KG1 (cell line): Measurements from ENCODE around the gene DSCAML1.
"Not testable (repeated sequence)": the region's sequence is repeated elsewhere in the genome, so short reads cannot be mapped to it uniquely, and the experiment has no call there.

Source experiments
- DNase-seq: peaks from one replicate; lab custom pipeline; 2025; lab: John Stamatoyannopoulos, UW

The DSCAML1 gene

DNA sequence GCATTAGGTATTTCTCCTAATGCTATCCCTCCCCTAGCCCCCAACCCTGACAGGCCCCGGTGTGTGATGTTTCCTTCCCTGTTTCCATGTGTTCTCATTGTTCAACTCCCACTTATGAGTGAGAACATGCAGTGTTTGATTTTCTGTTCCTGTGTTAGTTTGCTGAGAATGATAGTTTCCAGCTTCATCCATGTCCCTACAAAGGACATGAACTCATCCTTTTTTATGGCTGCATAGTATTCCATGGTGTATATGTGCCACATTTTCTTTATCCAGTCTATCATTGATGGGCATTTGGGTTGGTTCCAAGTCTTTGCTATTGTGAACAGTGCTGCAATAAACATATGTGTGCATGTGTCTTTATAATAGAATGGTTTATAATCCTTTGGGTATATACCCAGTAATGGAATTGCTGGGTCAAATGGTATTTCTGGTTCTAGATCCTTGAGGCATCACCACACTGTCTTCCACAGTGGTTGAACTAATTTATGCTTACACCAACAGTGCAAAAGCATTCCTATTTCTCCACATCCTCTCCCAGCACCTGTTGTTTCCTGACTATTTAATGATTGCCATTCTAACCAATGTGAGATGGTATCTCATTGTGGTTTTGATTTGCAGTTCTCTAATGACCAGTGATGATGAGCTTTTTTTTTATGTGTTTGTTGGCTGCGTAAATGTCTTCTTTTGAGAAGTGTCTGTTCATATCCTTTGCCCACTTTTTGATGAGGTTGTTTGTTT is 397.7 kb downstream of the DSCAML1 start:
- not testable (repeated sequence) for DNase-seq

DNA sequence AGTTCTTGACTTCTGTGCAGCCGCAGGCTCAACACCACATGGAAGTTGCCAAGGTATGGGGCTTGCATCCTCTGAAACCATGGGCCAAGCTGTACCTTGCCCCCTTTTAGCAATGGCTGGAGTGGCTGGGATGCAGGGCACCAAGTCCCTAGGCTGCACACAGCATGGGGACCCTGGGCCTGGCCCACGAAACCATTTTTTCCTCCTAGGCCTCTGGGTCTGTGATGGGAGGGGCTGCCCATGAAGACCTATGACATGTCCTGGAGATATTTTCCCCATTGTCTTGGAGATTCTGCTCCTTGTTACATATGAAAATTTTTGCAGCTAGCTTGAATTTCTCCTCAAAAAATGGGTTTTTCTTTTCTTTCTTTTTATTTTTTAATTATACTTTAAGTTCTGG is 398.4 kb downstream of the DSCAML1 start:
- not testable (repeated sequence) for DNase-seq

DNA sequence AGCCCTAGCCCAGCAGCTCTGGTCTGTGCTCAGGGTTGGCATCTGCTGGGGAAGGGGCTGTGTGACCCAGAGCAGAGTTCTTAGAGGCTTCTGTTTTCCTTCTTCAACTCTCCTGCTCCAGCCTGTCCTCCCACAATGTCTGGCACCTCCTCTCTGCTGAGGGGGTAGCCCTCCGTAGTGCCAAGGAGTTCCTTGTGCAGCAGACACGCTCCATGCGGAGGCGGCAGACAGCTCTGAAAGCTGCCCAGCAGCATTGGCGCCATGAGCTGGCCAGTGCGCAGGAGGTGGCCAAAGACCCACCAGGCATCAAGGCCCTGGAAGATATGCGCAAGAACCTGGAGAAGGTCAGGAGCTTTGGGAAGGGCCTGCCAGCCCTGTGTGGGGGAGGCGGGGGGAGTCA is 400.0 kb downstream of the DSCAML1 start:
- no peak for DNase-seq

DNA sequence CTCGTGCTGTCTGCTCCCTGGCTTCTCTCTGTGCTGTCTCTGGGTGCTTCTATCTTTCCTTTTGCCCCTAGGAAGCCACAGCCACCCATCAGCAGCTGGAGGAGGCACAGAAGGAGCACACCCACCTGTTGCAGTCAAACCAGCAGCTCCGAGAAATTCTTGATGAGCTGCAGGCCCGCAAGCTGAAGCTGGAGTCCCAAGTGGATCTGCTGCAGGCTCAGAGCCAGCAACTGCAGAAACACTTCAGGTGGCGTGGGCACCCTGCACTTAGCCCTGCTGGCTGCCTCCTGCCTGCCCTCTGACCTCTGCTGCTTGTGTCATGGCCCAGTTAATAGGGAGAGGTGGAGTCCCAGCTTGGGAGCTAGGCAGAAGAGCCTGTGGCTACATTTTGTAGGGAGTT is 401.5 kb downstream of the DSCAML1 start:
- no peak for DNase-seq

DNA sequence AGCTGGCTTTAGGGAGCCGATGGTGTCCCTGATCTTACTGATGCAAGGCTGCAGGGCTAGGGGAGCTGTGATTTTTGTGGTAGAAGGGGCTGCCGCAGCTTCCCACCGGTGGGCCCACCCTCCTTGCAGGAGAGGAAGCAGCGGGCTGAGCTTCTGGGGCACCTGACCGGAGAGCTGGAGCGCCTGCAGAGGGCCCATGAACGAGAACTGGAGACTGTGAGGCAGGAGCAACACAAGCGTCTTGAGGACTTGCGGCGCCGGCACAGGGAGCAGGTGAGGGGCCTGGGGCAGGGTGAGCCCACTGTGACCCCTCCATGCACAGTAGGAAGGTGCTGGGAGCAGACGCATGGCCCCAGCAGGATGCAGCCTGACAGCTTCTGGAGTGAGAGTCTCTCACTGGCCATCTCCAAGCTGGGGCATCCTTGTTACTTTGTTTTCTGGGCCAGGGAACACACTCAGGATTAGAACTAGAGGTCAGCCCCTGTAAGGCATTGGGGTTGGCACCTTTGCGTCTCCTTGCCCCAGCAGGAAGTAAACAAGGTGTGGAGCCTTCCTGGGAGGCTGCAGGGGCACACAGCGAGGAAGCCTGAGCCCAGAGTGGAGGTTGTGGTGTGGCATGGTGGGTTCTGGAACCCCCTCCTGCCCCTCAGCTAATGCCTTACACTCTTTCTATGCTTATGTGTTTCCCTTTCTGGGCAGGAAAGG is 402.6 kb downstream of the DSCAML1 start:
- no peak for DNase-seq

DNA sequence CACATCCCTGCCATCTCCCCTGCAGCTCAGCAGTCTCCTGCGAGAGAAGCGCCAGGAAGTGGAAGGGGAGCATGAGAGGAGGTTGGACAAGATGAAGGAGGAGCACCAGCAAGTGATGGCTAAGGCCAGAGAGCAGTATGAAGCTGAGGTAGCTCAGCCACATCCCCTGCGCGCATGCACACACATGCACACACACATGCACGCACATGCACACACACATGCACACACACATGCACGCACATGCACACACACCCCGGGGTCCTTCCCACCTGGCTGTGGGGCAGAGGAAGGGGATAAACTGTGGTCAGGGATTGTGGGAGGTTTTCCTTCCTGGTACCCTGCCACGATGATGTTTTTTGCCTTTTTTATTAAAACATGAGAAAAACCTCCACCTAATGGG is 404.0 kb downstream of the DSCAML1 start:
- DNase-seq: no peak

DNA sequence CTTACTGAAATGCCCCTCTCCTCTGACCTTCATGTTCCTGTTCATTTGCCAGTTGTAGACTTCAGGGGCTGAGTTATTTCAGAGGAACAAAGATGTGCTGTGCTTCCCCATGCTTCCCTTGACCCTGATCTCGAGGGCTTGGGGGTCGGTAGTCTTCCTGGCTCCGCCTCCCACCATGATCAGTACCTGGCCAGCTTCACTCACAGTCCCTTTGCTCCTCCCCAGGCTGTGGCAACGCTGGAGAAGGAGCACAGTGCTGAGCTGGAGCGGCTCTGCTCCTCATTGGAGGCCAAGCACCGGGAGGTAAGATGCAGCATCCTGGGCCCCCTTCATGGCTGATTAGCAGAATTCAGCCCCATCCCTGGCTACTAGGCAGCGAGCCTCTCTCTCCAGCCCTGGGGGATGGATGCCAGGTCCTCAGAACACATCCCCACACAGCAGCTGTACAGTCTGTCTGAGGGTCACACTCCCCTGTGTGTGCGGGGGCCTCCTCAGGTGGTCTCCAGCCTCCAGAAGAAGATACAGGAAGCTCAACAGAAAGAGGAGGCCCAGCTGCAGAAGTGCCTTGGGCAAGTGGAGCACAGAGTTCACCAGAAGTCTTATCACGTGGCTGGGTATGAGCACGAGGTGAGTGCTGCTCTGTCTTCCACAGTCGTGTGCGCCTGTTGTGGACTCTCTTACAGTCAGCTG is 404.9 kb downstream of the DSCAML1 start:
- no peak for DNase-seq

DNA sequence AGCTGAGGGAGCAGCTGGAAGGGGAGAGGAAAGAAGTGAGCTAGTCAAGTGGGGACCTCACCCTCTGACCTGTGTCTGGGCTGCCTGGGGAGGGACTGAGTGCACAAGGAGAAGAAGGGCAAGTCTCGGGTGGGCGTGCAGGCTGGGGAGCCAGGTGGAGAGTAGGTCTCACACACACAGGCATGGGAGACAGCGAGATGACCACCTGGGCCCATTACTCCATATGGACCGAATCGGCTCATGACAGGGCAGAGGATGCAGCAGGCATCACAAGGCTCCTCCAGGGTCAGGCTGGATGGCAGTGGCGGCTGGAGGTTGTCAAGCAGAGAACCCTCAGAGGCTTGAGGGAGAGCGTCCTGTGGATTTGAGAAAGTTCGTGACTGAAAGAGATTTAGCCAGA is 405.8 kb downstream of the DSCAML1 start:
- DNase-seq: no peak

DNA sequence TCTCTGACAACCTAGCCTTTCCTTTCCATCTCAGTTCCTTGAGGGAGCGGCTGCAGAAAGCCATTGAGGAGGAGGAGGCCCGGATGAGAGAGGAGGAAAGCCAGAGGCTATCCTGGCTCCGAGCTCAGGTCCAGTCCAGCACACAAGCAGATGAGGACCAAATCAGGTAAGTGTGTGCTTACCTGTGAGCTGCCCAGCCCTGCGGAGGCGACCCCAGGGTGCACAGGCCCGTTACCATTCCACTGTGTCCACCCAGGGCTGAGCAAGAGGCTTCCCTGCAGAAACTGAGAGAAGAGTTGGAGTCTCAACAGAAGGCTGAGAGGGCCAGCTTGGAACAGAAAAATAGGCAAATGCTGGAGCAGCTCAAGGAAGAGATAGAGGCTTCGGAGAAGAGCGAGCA is 406.3 kb downstream of the DSCAML1 start:
- DNase-seq: no peak

DNA sequence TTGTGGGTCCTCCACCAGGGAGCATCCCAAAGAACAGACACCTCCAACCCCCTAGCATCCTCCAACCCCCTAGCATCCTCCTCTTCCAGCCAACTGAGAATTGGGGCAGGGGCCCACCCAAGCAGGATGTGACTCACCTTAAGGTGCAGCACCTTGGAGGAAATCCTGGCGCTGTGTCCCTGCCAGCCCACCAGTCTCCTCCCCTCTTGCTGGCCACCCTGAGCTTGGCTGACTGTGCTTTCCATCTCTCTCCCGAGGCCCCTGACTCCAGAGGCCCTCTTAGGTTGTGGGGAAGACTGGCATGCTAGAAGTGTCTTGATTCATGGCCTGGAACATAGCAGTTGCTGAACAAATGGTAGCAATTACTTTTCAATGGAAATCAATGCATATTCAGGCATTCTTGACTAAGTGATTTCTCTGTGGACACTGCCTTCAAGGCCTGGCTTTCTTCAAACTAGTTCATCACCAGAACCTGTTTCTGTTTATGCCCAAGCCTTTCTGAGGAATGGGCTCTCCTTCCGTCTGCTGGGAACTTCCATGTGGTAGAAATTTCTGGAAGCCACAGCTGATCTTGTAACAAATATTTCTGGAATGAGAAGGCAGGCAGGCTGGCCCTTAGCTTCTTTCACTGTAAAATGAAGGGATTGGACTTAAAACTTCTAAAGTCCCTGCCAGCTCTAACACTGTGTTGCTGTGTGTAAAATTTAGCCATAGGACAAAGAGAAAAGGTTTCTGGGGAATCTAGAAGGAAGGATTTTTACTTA is 408.8 kb downstream of the DSCAML1 start:
- no peak for DNase-seq

DNA sequence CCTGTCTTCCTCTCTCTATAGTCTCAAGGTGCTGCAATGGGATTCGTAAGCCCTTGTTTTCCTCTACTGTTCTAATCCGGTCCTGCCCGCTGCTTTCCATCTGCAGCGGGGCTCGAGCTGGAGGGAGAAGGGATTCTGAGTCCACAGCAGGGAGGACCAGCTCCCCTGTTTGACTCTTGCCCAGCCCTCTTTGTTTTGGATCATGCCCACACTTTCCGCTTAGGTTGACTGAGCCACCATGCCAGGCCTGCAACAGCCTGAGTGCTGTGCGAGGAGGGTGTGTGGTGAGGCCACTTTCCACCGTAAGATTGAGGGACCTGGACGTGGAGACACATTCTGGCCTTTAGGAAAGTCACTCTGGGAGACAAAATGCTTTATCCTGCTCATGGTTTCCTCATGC is 411.1 kb downstream of the DSCAML1 start:
- DNase-seq: no peak

DNA sequence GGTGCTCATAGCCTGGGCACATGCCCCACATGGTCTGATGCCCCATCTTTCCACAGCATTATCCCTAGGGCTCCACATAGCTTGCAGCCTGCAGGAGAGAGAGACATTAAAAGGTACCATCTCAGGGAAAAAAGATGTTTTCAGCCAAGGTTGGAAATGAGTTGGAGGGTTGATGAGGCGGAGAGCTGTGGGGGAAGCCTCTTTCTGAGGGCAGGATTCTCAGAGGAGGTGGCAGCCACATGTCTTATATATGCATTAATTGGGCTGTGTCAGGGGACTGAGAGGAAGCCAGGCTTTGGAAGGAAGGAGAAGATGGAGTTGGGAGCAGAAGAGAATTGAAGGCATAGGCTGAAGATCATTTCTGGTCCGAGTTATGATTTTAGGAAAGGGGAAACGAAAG is 411.5 kb downstream of the DSCAML1 start:
- no peak for DNase-seq

DNA sequence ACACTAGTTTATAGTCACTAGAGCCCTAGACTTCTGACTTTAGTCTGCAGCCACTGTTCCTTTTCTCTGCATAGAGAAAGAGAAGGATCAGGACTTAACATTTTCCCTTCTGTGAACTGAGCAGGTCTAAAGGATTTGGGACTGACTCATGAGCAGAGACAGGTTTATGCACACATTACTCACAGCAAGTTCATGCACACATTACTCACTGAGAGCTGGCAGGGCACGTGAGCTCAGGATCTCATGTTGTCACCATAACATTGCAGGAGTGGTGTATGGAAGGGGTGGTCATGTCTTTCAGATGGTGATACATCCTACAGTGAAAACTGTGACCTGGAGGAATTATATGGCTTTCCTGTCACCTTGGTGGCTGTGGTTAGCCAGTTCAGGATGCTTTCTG is 413.0 kb downstream of the DSCAML1 start:
- no peak for DNase-seq

DNA sequence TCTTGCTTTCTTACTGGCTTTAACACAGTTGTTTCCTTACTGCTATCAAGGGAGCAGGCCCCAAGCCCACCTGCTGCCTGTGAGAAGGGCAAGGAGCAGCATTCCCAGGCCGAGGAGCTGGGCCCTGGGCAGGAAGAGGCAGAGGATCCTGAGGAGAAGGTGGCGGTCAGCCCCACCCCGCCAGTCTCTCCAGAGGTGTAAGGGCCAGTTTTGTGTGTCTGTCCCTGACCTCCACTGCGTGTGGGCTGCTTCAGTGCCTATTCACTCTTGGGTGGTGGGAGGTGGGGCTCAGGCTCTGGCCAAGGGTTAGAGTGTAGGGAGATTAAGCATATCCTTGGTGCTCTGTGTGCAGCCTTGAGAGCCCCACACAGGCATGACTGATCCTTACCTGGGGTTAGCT is 414.3 kb downstream of the DSCAML1 start:
- DNase-seq: no peak

DNA sequence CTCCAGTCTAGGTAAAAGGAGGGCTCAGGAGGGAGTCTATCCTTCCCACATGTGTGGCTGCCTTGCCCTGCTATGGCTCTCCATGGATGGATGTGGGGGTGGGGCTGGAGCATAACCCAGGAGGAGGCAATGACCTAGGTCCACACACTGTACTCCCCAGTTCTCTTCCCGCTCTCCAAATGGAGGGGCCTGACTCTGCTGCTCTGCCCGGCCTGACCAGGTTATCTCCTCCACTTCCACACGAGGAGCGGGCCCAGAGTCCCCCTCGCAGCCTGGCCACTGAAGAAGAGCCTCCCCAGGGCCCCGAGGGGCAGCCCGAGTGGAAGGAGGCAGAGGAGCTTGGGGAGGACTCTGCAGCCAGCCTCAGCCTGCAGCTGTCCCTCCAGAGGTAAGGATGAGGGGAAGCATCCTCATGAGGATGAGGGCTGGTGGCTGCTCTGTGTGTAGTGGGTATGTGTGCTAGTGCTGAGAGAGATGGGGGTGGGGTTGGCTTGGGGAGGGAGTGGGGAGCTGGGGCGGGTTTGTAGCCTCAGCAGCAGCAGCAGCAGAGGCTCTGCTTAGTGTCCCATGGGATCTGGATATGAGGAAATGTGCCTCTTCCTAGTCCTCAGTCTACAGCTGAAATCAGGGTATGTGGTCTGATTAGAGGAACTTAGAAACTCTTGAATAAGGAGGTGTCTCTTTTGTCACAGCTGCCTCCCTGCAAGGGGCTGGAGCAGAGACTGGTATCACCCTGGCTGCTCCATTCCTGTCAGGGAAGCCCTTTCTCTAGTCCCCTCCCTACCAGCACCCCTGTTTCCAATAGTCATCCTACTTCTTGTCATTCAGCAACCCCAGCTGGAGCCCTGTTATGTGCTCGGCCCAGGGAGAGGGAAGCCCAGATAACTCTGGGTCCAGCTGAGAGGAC is 415.3 kb downstream of the DSCAML1 start:
- no peak for DNase-seq

DNA sequence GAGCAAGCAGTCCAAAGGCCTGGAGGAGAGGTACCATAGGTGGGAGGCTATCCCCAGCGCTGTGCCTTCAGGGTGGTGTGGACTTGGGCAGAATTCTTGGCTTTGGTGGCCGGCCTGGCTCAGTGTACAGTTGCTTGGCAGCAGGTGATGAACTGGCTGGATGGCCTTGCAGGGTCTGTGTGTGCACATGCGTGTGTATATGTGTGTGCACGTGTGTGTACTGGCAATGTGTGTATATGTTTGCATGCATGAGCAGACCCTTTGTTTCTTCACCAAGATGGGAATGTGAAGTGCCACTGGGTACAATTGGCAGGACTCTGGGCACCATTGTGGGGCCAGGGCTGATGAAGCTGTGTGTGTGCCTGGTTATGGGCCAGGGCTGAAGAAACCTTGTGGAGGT is 416.3 kb downstream of the DSCAML1 start:
- no peak for DNase-seq

DNA sequence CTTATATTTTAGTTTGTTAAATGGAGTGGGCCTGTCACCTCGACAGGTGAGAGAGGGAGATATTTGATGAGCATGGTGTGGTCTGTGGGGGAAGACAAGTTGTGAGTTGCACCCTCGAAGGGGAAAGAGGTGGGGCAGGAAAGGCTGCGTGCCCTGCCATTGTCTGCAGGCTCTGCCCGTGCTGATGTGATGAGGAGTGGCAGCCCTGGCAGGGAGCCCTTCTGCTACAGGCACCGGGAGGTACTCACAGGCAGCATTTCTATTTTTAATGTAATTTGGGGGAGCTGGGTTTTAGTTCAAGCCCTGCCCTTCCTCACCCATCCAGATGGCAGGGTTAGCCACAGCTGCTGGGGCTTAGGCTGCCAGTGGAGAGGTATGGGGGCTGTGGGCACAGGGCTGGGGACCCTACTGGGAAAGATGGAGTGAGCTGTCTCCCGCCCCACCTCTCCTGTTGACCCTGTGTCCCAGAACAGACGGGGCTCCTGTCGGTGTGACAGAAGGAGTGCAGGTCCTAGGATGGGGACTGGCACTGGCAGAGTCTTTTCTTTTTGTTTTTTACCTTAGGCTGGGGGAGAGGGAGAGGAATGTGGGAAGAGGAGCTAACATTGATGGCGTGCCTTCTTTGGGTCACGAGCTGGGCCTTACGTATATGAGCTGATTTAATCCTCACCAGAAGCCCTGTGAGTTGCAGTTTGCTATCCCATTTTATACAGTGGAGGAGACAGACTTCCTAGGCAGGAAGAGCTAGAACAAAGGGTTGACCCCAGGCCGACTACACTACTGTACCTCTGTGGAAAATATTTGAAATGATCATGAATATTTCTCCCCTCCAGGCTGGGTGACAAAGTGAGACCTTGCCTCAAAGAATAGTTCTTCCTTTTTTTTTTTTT is 417.8 kb downstream of the DSCAML1 start:
- DNase-seq: no peak
